ENCODE data around the gene ENTPD1. TPM values are rescaled to one million over a fixed set of nuclear protein-coding genes. Genes with fewer than 3 reads are reported as not detected.
"Not testable (repeated sequence)": the region's sequence is repeated elsewhere in the genome, so short reads cannot be mapped to it uniquely, and the experiment has no call there.

The ENTPD1 gene
- total RNA-seq, 1 experiment from 2014 or later = 0.37 TPM

- TF ChIP-seq REST (IDR thresholded peaks at IDR 0.05; ENCODE audit: low read depth) (no peak), JUND (IDR thresholded peaks at IDR 0.05) (no peak), POLR2AphosphoS5 (IDR thresholded peaks at IDR 0.05; ENCODE audit: low read depth, low read length) (no peak), EZH2 (IDR thresholded peaks at IDR 0.05) (no peak), EZH2phosphoT487 (IDR thresholded peaks at IDR 0.05; ENCODE audit: borderline replicate concordance) (no peak)
Observed at GRCh38 chr10:95873651-95874050, 117.7 kb downstream of the ENTPD1 start (continued).

GRCh38 chr10:95874783-95875182, 118.8 kb downstream of the ENTPD1 start:
- intact Hi-C loops (cut with micrococcal nuclease) = not testable (repeated sequence)

More at GRCh38 chr10:95874783-95875182, 118.8 kb downstream of the ENTPD1 start:
- H3K79me2 ChIP-seq (ENCODE audit: insufficient read depth, low read length); H3K9ac ChIP-seq (ENCODE audit: low read length); H2AFZ ChIP-seq (ENCODE audit: low read depth, low read length, poor library complexity, severe bottlenecking); H3K9me3 ChIP-seq (ENCODE audit: control insufficient read depth in 1 of 2, insufficient read depth in 1 of 2, low read depth in 1 of 2, low read length in 2 of 2); H3K9me2 ChIP-seq (ENCODE audit: insufficient read depth); POLR2A ChIA-PET; H3K27me3 ChIP-seq (ENCODE audit: insufficient read depth, low read length); H3K36me3 ChIP-seq (ENCODE audit: control insufficient read depth in 1 of 2, insufficient read depth in 2 of 2, low read length in 2 of 2); H4K20me1 ChIP-seq (ENCODE audit: insufficient read depth); CTCF ChIA-PET; H3K27ac ChIP-seq (ENCODE audit: low read depth, low read length); H3K4me3 ChIP-seq (replicated peaks in 1 of 2; ENCODE audit: low read depth in 1 of 2, low read length in 2 of 2); BruUV-seq (replicated peaks); RAD21 ChIA-PET (ENCODE audit: low non-redundant PET in 1 of 2, low total read pairs in 2 of 2, uncharacterized antibody in 2 of 2, unreplicated experiment in 2 of 2); H3K4me2 ChIP-seq (ENCODE audit: low read length); H3K4me1 ChIP-seq (ENCODE audit: control insufficient read depth in 1 of 2, insufficient read depth in 2 of 2, low read length in 2 of 2); DNase-seq (ENCODE audit: low read depth, low spot score); ATAC-seq: not testable (repeated sequence)
